Rectal smooth muscle tissue (tissue), 1 donor: ENCODE data around the gene ZNF519.

ENCODE experiments used
- H3K27ac ChIP-seq: one replicate; pipeline ENCODE4 v1.7.0; 2013; ENCODE audit warnings: low read depth, low read length, inconsistent platforms
- H3K27me3 ChIP-seq: one replicate; pipeline ENCODE4 v1.7.0; 2013; ENCODE audit warnings: low read length; ENCODE audit not compliant: control insufficient read depth, insufficient read depth
- H3K36me3 ChIP-seq: one replicate; pipeline ENCODE4 v1.7.0; 2013; ENCODE audit warnings: low read length; ENCODE audit not compliant: control insufficient read depth, insufficient read depth
- H3K4me1 ChIP-seq: one replicate; pipeline ENCODE4 v1.7.0; 2013; ENCODE audit warnings: low read length; ENCODE audit not compliant: control insufficient read depth, insufficient read depth
- H3K4me3 ChIP-seq: one replicate; pipeline ENCODE4 v1.7.0; 2013; ENCODE audit warnings: low read length
- H3K9ac ChIP-seq: one replicate; pipeline ENCODE4 v1.7.0; 2013; ENCODE audit warnings: low read length

ZNF519 gene

GRCh38 chr18:14075196-14075595 is 57.0 kb downstream of the ZNF519 start:
- Histone ChIP-seq H3K9ac (no peak overlapping the region), H3K27me3 (no peaks in the 10 kb centered on the region), H3K36me3 (no peaks in the 10 kb centered on the region), H3K4me3 (no peak overlapping the region), H3K27ac (no peak overlapping the region), H3K4me1 (no peaks in the 10 kb centered on the region)

- Histone ChIP-seq H3K4me3 (no peak overlapping the region), H3K4me1 (no peaks in the 10 kb centered on the region), H3K27ac (no peak overlapping the region), H3K36me3 (no peaks in the 10 kb centered on the region), H3K27me3 (no peaks in the 10 kb centered on the region), H3K9ac (no peak overlapping the region)
Observed at GRCh38 chr18:14074187-14074586, 58.0 kb downstream of the ZNF519 start.

- H3K4me1 ChIP-seq = no peaks in the 10 kb centered on the region
- no peak overlapping the region for H3K9ac ChIP-seq
- H3K27ac ChIP-seq = no peak overlapping the region
Observed at GRCh38 chr18:14053661-14054060, 78.6 kb downstream of the ZNF519 start.

More at GRCh38 chr18:14053661-14054060, 78.6 kb downstream of the ZNF519 start:
- H3K4me3 ChIP-seq = no peak overlapping the region
- H3K36me3 ChIP-seq = no peaks in the 10 kb centered on the region
- no peaks in the 10 kb centered on the region for H3K27me3 ChIP-seq
